ENCODE data around the gene PCBP4.

Gene PCBP4

DNA sequence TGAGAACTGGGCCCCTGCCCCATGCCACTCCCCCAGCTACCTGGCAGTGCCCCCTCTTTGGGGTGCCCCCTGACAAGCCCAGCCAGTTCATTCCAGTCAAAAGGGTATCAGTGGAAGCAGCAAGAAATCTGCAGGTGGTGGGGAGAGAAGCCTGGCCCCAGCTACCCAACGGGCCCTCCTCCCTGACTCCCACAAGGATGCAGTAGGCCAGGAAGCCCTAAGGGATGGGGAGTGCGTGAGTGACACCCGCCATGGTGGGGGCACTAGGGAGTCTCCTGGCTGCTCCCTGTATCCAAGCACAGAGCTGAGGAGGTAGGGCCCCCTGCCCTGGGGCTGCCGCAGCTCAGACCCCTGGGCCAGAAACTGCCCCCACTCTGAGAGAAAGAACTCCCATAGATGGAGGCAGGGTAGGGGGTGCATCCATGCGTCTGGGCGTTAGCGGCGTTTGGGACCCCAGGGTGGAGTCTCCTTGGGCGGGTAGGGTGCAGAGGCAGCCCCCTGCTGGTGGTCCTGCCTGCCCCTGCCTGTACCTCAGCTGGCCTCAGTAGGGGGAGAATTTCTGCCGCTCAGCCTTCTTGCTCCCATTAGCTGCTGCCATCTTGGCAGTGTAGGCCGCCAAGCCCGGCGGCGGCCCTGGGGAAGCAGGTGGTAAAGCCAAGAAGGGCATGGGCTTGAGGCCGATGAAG is 9.6 kb downstream of the PCBP4 start:
- no peaks in the 10 kb centered on the region for H3K79me2 ChIP-seq (ENCODE audit: insufficient read depth, low read depth)
- no peak overlapping the region for H2AFZ ChIP-seq (ENCODE audit: low read depth)
- no peaks in the 10 kb centered on the region for H3K36me3 ChIP-seq (ENCODE audit: insufficient read depth)
- H3K27me3 ChIP-seq (ENCODE audit: insufficient read depth, low read depth): no peaks in the 10 kb centered on the region; the same call in 1 of the 2 replicates
- no peak overlapping the region for H3K27ac ChIP-seq
- no peak overlapping the region for H3K4me2 ChIP-seq
- no peaks in the 10 kb centered on the region for H3K4me1 ChIP-seq (ENCODE audit: low read depth, poor library complexity, severe bottlenecking)
- H3K9ac ChIP-seq: no peak overlapping the region
- no peaks in the 10 kb centered on the region for H4K20me1 ChIP-seq (ENCODE audit: insufficient read depth)
- H3K4me3 ChIP-seq (IDR thresholded peaks at IDR 0.05; ENCODE audit: insufficient read depth, low read depth, low read length): no peak overlapping the region
- TF ChIP-seq, protein P1, sequence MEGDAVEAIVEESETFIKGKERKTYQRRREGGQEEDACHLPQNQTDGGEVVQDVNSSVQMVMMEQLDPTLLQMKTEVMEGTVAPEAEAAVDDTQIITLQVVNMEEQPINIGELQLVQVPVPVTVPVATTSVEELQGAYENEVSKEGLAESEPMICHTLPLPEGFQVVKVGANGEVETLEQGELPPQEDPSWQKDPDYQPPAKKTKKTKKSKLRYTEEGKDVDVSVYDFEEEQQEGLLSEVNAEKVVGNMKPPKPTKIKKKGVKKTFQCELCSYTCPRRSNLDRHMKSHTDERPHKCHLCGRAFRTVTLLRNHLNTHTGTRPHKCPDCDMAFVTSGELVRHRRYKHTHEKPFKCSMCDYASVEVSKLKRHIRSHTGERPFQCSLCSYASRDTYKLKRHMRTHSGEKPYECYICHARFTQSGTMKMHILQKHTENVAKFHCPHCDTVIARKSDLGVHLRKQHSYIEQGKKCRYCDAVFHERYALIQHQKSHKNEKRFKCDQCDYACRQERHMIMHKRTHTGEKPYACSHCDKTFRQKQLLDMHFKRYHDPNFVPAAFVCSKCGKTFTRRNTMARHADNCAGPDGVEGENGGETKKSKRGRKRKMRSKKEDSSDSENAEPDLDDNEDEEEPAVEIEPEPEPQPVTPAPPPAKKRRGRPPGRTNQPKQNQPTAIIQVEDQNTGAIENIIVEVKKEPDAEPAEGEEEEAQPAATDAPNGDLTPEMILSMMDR (conservative IDR thresholded peaks at IDR 0.05; ENCODE audit: low read depth, low read length): no peak

- Histone ChIP-seq H3K36me3 (ENCODE audit: insufficient read depth) (no peaks in the 10 kb centered on the region), H3K9ac (no peak overlapping the region), H3K79me2 (ENCODE audit: insufficient read depth, low read depth) (no peaks in the 10 kb centered on the region), H4K20me1 (ENCODE audit: insufficient read depth) (no peaks in the 10 kb centered on the region), H2AFZ (ENCODE audit: low read depth) (no peak overlapping the region), H3K27ac (no peak overlapping the region), H3K4me1 (ENCODE audit: low read depth, poor library complexity, severe bottlenecking) (no peaks in the 10 kb centered on the region), H3K4me2 (no peak overlapping the region), H3K4me3 (IDR thresholded peaks at IDR 0.05; ENCODE audit: insufficient read depth, low read depth, low read length) (no peak overlapping the region), H3K27me3 (ENCODE audit: insufficient read depth, low read depth) (no peaks in the 10 kb centered on the region; the same call in 1 of the 2 replicates)
- TF ChIP-seq, protein P1 (conservative IDR thresholded peaks at IDR 0.05; ENCODE audit: low read depth, low read length): no peak
Measured at GRCh38 chr3:51955893-51956770, 11.1 kb downstream of the PCBP4 start.

DNA sequence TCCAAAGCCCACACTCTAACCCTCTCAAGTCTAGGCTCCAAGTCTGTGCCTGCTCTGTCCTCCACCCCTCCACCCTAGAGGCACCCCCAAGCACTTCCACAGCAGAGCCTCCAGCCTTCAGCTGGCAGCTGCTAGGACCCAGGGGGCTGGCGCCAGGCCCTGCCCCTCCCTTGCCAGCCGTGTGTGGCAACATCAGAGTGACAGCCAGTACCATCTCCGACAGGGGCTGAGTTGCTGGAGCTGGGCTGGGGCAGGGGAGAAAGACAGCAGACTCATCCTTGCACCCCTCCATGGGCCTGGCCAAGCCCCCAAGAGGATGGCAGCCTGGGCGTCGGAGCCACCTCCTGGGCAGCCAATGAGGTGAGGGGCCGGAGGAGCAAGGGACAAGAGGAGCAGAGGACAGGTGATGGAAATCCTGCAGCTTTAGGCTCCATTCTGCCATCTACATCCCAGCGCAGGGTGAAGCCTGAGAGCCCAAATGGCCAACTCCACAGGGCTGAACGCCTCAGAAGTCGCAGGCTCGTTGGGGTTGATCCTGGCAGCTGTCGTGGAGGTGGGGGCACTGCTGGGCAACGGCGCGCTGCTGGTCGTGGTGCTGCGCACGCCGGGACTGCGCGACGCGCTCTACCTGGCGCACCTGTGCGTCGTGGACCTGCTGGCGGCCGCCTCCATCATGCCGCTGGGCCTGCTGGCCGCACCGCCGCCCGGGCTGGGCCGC is 11.9 kb downstream of the PCBP4 start, which contains the start of gene GPR62:
Gene GPR62 (plus strand): TSS at position 207 of the 718 bp plus-strand sequence. CDS start 272 bp downstream, at position 479.
- H3K36me3 ChIP-seq (ENCODE audit: insufficient read depth): no peaks in the 10 kb centered on the region
- H3K4me2 ChIP-seq: no peak within 1 kb of the TSS
- no peak within 1 kb of the TSS for H3K9ac ChIP-seq
- TF ChIP-seq, protein P1 (conservative IDR thresholded peaks at IDR 0.05; ENCODE audit: low read depth, low read length): no peak
- no peaks in the 10 kb centered on the region for H4K20me1 ChIP-seq (ENCODE audit: insufficient read depth)
- H3K4me1 ChIP-seq (ENCODE audit: low read depth, poor library complexity, severe bottlenecking): no peaks in the 10 kb centered on the region
- no peaks in the 10 kb centered on the region; the same call in 1 of the 2 replicates for H3K27me3 ChIP-seq (ENCODE audit: insufficient read depth, low read depth)
- H3K27ac ChIP-seq: no peak within 1 kb of the TSS
- H2AFZ ChIP-seq (ENCODE audit: low read depth): no peak within 1 kb of the TSS
- no peaks in the 10 kb centered on the region for H3K79me2 ChIP-seq (ENCODE audit: insufficient read depth, low read depth)
- no peak within 1 kb of the TSS for H3K4me3 ChIP-seq (IDR thresholded peaks at IDR 0.05; ENCODE audit: insufficient read depth, low read depth, low read length)

GRCh38 chr3:51954713-51955112 is 12.5 kb downstream of the PCBP4 start:
- Histone ChIP-seq H3K27ac (no peak overlapping the region), H3K27me3 (ENCODE audit: insufficient read depth, low read depth) (no peaks in the 10 kb centered on the region; the same call in 1 of the 2 replicates), H2AFZ (ENCODE audit: low read depth) (no peak overlapping the region), H3K79me2 (ENCODE audit: insufficient read depth, low read depth) (no peaks in the 10 kb centered on the region), H3K36me3 (ENCODE audit: insufficient read depth) (no peaks in the 10 kb centered on the region), H3K4me3 (IDR thresholded peaks at IDR 0.05; ENCODE audit: insufficient read depth, low read depth, low read length) (no peak overlapping the region), H3K4me2 (no peak overlapping the region), H3K4me1 (ENCODE audit: low read depth, poor library complexity, severe bottlenecking) (no peaks in the 10 kb centered on the region), H3K9ac (no peak overlapping the region), H4K20me1 (ENCODE audit: insufficient read depth) (no peaks in the 10 kb centered on the region)
- TF ChIP-seq, protein P1 (conservative IDR thresholded peaks at IDR 0.05; ENCODE audit: low read depth, low read length): no peak
